Thyroid gland (tissue), 4 donors: ENCODE data around the gene LSM14B. TPM values are rescaled to one million over a fixed set of nuclear protein-coding genes. Genes with fewer than 3 reads are reported as not detected.
"Not testable (repeated sequence)": the region's sequence is repeated elsewhere in the genome, so short reads cannot be mapped to it uniquely, and the experiment has no call there.

Experiments
- DNase-seq, 2 donors: peaks; one replicate each; pipeline ENCODE4 v3.0.0-alpha.2; 2019
- H3K27ac ChIP-seq, 3 donors: fragments of 200-600 bp; sonication (generic); 1 replicate in 2 of 3; 2 replicates in 1 of 3; pipeline ENCODE4 v1.5.1; 2016 to 2019; ENCODE audit warnings: mild to moderate bottlenecking in 1 of 3, moderate library complexity in 1 of 3
- H3K27me3 ChIP-seq: fragments of 200-600 bp; sonication (generic); one replicate; pipeline ENCODE4 v1.5.1; 2019
- H3K36me3 ChIP-seq, 2 donors: fragments of 200-600 bp; sonication (generic); one replicate each; pipeline ENCODE4 v1.5.1; 2016 to 2019
- H3K4me1 ChIP-seq, 2 donors: fragments of 200-600 bp; sonication (generic); one replicate each; pipeline ENCODE4 v1.5.1; 2017 to 2019
- H3K4me3 ChIP-seq, 3 donors: fragments of 200-600 bp; sonication (generic); replicated peaks in 1 of 3; 1 replicate in 2 of 3; 2 replicates in 1 of 3; pipeline ENCODE4 v1.5.1; 2016; ENCODE audit warnings: mild to moderate bottlenecking in 1 of 3
- H3K9me3 ChIP-seq: fragments of 200-600 bp; sonication (generic); one replicate; pipeline ENCODE4 v1.5.1; 2017
- POLR2A ChIP-seq, 2 donors: fragments of 450-650 bp; IDR thresholded peaks; one replicate each; pipeline ENCODE4 v1.6.1; 2017; ENCODE audit warnings: antibody characterized with exemption in 2 of 2, mild to moderate bottlenecking in 2 of 2, moderate library complexity in 1 of 2
- WGBS, 2 donors: methylation state at CpG; one replicate each; pipeline ENCODE4 v1.1.5; 2017; 5-methylcytosine and 5-hydroxymethylcytosine counted together
- intact Hi-C: fragments of 100-400 bp; cut with DNase I; formaldehyde crosslinking; loops from one replicate; pipeline ENCODE4 v1.15.1; 2023
- total RNA-seq, 4 donors: library from RNA; depleted of rRNA; stranded (reverse); fragments of >200 nt; gene quantifications; one replicate each; pipeline ENCODE4 v1.2.3, GENCODE V29; 2016
- TF ChIP-seq, protein P1 (sequence below), 6 experiments: fragments of 200-600 bp in 3 of 6; fragments of 450-650 bp in 3 of 6; sonication (generic) in 3 of 6; IDR thresholded peaks; one replicate each; pipeline ENCODE4 v1.5.1; 2016 to 2019; ENCODE audit warnings: antibody characterized with exemption in 6 of 6, mild to moderate bottlenecking in 2 of 6, inconsistent platforms in 1 of 6, moderate library complexity in 1 of 6

The LSM14B gene
- total RNA-seq, 4 donors from 2014 or later: 25.3 to 27.9 (median 25.6) TPM

DNA sequence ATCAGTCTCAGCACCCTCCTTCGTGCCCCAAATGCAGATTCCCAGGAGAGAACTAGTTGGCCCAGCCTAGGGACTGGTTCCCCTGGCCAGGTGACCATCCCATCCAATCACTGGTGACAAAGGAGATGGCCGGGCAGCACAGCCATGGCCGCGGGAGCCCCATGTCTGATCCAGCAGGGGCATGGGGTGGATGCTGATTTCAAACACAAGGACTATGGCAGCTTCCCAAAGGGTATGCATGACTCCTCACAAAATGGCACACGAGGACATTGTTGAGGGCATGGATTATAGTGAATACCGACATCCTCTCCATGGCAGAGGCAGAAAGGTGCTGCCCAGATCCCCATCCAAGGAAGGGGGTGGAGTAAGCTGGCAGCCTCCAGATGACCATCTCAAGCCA lies 9.9 kb upstream of the LSM14B start:
- H3K4me3 ChIP-seq: no peak overlapping the region
- H3K4me1 ChIP-seq: no peaks in the 10 kb centered on the region
- intact Hi-C loops: no loop called here
- H3K27ac ChIP-seq: no peak overlapping the region
- DNase-seq: no peak
- H3K36me3 ChIP-seq: no peaks in the 10 kb centered on the region
- WGBS, 2 donors: 93 to 94% methylated on average over 2 to 3 of the region's 6 CpGs
- no peaks in the 10 kb centered on the region for H3K27me3 ChIP-seq
- no peaks in the 10 kb centered on the region for H3K9me3 ChIP-seq
- TF ChIP-seq POLR2A (IDR thresholded peaks at IDR 0.05): no peak
- TF ChIP-seq, protein P1, sequence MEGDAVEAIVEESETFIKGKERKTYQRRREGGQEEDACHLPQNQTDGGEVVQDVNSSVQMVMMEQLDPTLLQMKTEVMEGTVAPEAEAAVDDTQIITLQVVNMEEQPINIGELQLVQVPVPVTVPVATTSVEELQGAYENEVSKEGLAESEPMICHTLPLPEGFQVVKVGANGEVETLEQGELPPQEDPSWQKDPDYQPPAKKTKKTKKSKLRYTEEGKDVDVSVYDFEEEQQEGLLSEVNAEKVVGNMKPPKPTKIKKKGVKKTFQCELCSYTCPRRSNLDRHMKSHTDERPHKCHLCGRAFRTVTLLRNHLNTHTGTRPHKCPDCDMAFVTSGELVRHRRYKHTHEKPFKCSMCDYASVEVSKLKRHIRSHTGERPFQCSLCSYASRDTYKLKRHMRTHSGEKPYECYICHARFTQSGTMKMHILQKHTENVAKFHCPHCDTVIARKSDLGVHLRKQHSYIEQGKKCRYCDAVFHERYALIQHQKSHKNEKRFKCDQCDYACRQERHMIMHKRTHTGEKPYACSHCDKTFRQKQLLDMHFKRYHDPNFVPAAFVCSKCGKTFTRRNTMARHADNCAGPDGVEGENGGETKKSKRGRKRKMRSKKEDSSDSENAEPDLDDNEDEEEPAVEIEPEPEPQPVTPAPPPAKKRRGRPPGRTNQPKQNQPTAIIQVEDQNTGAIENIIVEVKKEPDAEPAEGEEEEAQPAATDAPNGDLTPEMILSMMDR (IDR thresholded peaks at IDR 0.05): no peak

GRCh38 chr20:62114894-62115293 lies 7.4 kb upstream of the LSM14B start:
- intact Hi-C loops: no loop called here
- Histone ChIP-seq H3K4me3 (no peak overlapping the region), H3K27me3 (no peaks in the 10 kb centered on the region), H3K36me3 (no peaks in the 10 kb centered on the region), H3K27ac (no peak overlapping the region), H3K4me1 (peaks cover 9% of the 10 kb centered on the region in 2 donors), H3K9me3 (no peaks in the 10 kb centered on the region)
- no peak for TF ChIP-seq POLR2A (IDR thresholded peaks at IDR 0.05)
- TF ChIP-seq, protein P1 (IDR thresholded peaks at IDR 0.05): no peak
- no peak for DNase-seq
- WGBS, 2 donors: 33 to 44% methylated on average over 8 of the region's 8 CpGs

- H3K4me1 ChIP-seq: peaks cover 13 to 19% of the 10 kb centered on the region in 2 donors
- H3K27me3 ChIP-seq, H3K4me3 ChIP-seq, H3K27ac ChIP-seq, DNase-seq, H3K36me3 ChIP-seq, intact Hi-C loops, H3K9me3 ChIP-seq: not testable (repeated sequence)
- 86 to 95% methylated on average over 7 of the region's 7 CpGs for WGBS, 2 donors
Observed at GRCh38 chr20:62115800-62116407, 6.4 kb upstream of the LSM14B start.

DNA sequence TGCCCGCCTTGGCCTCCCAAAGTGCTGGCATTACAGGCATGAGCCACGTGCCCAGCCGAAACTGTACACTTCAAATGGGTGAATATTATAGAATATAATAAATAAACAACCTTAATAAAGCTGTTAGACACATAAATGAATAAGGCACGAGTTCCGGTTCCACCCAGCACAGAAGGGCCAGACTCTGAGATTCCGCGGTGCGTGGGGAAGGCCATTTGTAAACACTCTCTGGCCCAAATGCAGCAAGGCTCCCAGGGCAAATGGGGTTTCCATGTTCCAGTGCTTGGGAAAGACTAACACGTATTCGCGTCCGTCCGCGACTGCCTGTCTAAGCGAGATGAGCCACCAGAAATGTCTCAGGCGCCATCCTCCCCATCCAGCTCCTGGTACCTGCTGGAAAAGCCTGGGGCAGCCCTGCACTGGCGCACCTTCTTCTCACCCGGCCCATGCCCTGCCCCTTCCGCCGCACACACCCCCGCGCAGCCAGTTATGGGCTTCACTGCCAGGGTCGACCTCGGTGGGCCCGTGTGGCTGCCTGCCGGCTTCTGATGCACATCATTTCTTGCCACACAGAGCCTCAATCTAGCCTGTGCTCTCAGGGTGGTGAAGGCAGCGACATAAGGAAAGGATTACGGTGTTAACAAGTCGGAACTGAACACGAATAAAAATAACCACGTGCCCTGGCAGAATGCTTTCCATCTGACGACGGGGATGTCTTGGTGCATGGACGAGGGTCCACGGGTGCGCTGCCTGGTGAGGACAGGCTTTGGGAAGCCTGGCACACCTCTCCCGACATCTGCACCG lies 5.5 kb upstream of the LSM14B start:
- Histone ChIP-seq H3K36me3 (no peaks in the 10 kb centered on the region), H3K4me1 (peaks cover 13 to 21% of the 10 kb centered on the region in 2 donors), H3K9me3 (no peaks in the 10 kb centered on the region), H3K4me3 (no peak overlapping the region), H3K27ac (no peak overlapping the region), H3K27me3 (no peaks in the 10 kb centered on the region)
- DNase-seq: no peak
- intact Hi-C loops: no loop called here
- 82 to 83% methylated on average over 38 of the region's 38 CpGs for WGBS, 2 donors
- TF ChIP-seq, protein P1 (IDR thresholded peaks at IDR 0.05): no peak
- no peak for TF ChIP-seq POLR2A (IDR thresholded peaks at IDR 0.05)

DNA sequence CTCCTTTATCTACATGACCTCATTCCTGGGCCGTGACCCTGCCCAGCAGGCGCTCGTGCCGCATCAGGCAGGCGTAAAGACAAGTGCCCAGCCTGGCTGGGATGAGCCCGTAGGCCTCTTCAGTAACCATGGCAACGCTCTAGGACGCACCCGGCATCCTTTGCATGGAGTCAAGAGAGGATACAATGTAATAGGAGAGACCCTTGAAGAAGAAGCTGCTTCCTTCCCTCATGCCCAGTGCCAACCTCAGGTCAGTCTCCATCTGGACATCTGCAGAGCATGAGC lies 5.0 kb upstream of the LSM14B start:
- no peaks in the 10 kb centered on the region for H3K9me3 ChIP-seq
- H3K4me3 ChIP-seq: no peak overlapping the region
- H3K27me3 ChIP-seq: no peaks in the 10 kb centered on the region
- no peak overlapping the region for H3K27ac ChIP-seq
- H3K36me3 ChIP-seq: no peaks in the 10 kb centered on the region
- intact Hi-C loops: no loop called here
- TF ChIP-seq POLR2A (IDR thresholded peaks at IDR 0.05): no peak
- TF ChIP-seq, protein P1 (IDR thresholded peaks at IDR 0.05): no peak
- WGBS, 2 donors: 41 to 45% methylated on average over 5 to 8 of the region's 9 CpGs
- no peak for DNase-seq
- peaks cover 13 to 21% of the 10 kb centered on the region in 2 donors for H3K4me1 ChIP-seq
